BLaER1 treated with 17β-estradiol and CSF1 and Interleukin-3, amounts not matched to agents 10 nM and 100 nM (cell line): ENCODE measurements around the gene ZDHHC8.
A peak's percentile ranks its signal among the peaks of the same experiment; 100 is the strongest.

Experiments used
- H3K27ac ChIP-seq, 11 experiments: shearing (Covaris generic); formaldehyde crosslinking; 2 replicates each; pipeline ENCODE4 v1.8.1; 2022
- H3K27me3 ChIP-seq, 11 experiments: shearing (Covaris generic); formaldehyde crosslinking; 2 replicates each; pipeline ENCODE4 v1.8.1; 2022
- H3K36me3 ChIP-seq, 11 experiments: shearing (Covaris generic); formaldehyde crosslinking; 2 replicates each; pipeline ENCODE4 v1.8.1; 2022
- H3K4me1 ChIP-seq, 10 experiments: shearing (Covaris generic); formaldehyde crosslinking; 2 replicates each; pipeline ENCODE4 v1.8.1; 2022
- H3K4me2 ChIP-seq, 11 experiments: shearing (Covaris generic); formaldehyde crosslinking; 2 replicates each; pipeline ENCODE4 v1.8.1; 2022
- H3K4me3 ChIP-seq, 10 experiments: shearing (Covaris generic); formaldehyde crosslinking; 2 replicates each; pipeline ENCODE4 v1.8.1; 2022
- H3K9ac ChIP-seq, 11 experiments: shearing (Covaris generic); formaldehyde crosslinking; 2 replicates each; pipeline ENCODE4 v1.8.1; 2022
- H3K9me3 ChIP-seq, 11 experiments: shearing (Covaris generic); formaldehyde crosslinking; replicated peaks in 1 of 11; 2 replicates each; pipeline ENCODE4 v1.8.1; 2022
- H4K20me1 ChIP-seq, 11 experiments: shearing (Covaris generic); formaldehyde crosslinking; 2 replicates each; pipeline ENCODE4 v1.8.1; 2022
- Cebpa-rat ChIP-seq, 11 experiments: shearing (Covaris generic); IDR thresholded peaks; 2 replicates each; pipeline ENCODE4 v1.8.1; 2022

Gene ZDHHC8

DNA sequence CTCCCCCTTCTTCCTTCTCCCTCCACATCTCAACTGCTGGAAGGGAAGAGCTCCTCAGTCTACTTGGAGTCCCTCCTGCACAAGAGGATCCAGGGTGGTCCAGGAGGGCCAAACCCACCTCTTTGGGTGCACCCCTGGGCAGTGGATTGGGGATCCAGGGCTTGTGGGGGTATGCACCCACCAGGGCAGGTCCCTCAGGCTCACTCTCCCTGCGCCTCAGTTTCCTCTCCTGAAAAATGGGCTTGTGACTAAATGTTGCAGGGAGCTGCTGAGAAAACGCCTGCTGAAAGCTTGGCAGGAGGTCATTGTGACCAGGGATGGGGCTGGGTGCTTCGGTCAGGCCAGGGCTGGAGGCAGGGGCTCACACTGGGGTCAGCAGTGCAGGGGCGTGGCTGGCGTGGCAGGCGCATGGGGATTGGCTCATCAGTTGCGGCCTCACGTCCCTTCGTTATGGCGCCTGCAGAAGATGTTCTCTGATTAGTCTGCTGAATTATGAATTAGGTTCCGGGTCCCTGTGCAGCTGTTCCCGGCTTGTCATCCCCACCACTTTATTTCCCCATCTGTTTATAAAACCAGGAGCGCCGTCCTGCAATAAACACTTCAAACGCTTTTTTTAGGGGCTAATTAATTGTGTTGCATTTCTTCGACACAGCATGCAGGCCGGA is 44.9 kb downstream of the ZDHHC8 start:
- H3K27ac ChIP-seq, result no peak overlapping the region
- no peak overlapping the region for H3K9ac ChIP-seq
- no peaks in the 10 kb centered on the region for H3K9me3 ChIP-seq
- H3K4me3 ChIP-seq, result no peak overlapping the region
- H3K27me3 ChIP-seq, result no peaks in the 10 kb centered on the region
- H3K4me2 ChIP-seq, result peak overlapping the region in 3 of 11 experiments; percentile 45 to 54 (median 51); a peak in 5 of 22 replicates
- peaks cover 18 to 87% (median 60%) of the 10 kb centered on the region in 10 experiments for H3K4me1 ChIP-seq
- H3K36me3 ChIP-seq, result no peaks in the 10 kb centered on the region
- no peak for TF ChIP-seq Cebpa-rat (IDR thresholded peaks at IDR 0.05)
- H4K20me1 ChIP-seq, result no peaks in the 10 kb centered on the region

DNA sequence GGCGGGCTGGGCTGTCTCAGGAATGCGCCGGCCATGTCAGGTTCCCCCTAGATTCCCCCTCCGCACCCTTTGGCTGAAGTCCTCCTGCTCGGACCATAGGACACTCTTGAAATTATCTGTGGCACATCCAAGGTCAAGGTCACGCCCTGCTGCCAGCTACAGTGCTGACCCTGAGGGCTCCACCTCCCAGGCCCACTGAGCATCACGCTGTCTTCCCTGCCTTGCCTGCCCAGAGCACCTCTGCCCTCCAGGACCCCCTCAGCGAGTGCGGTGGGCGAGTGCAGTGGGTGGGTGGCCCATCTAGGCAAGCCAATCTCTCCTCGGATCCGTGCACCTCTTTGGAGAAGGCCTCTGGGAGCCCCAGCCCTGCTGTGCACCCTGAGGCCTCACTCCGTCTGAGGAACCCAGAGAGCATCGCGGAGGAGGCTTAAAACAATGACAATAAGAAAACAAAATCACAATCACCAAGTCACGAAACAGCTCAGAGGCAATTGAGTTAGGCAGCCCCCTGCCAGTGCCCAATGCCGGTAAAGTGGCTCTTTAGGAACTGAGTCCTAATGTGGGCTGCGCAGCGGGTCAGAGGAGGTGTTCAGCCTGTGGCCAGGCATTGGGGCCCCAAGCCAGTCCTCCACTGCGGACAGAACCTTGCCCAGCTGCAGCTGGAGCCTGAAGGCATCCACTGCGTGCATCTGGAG is 45.8 kb downstream of the ZDHHC8 start:
- 0 out of 22 replicates have a peak, but pooled peaks cover 0 to 3% (median 0%) of the 10 kb centered on the region in 11 experiments for H3K27me3 ChIP-seq

DNA sequence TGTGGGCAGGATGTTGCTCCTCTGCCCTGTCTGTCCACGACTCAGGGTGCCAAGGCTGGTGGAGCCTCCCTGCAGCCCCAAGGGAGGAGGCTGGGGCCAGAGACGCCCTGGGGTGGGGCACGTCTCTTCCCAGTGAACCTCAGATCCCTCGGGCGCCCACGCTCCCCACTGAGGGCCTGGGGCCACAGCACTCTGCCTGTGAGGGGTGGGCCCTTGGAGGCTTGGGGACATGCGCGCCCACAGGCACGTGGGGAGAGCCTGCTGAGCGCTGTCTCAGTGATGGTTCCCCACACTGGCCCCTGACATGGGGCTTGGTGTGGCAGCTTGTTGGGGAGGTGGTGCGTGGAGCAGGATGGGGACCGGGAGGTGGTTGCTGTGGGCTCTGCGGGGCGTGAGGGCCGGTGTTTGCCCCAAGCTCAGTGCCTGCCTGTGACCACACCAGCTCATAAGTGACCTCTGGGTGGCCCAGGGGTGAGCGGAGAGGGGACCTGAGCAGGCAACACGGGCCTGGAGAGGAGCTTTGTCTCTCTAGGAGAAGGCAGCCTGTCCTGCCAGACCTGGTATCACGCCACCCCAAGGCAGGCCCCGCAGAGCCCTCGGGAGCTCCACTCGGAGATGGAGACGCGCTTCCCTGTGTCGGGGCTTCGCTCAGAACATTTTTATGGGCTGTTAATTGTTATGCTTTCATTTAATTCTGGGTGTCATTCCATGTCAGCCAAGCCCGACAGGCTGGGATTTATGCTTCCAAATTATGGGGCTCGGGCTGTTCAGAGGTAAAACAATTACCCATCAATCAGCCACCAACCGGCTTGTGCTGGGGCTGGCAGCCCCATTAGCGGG is 46.7 kb downstream of the ZDHHC8 start:
- no peak overlapping the region for H3K4me3 ChIP-seq
- no peaks in the 10 kb centered on the region for H4K20me1 ChIP-seq
- no peaks in the 10 kb centered on the region for H3K36me3 ChIP-seq
- 0 out of 22 replicates have a peak, but pooled peaks cover 0 to 3% (median 0%) of the 10 kb centered on the region in 11 experiments for H3K27me3 ChIP-seq
- peak overlapping the region in 4 of 11 experiments; percentile 12 to 50 (median 36); a peak in 5 of 22 replicates for H3K9ac ChIP-seq
- TF ChIP-seq Cebpa-rat (IDR thresholded peaks at IDR 0.05), result no peak
- peak overlapping the region in 9 of 11 experiments; percentile 12 to 75 (median 59); a peak in 17 of 22 replicates for H3K4me2 ChIP-seq
- H3K4me1 ChIP-seq, result peaks cover 29 to 95% (median 76%) of the 10 kb centered on the region in 10 experiments
- H3K27ac ChIP-seq, result peak overlapping the region in 1 of 11 experiments; percentile 18; a peak in 1 of 22 replicates
- no peaks in the 10 kb centered on the region for H3K9me3 ChIP-seq

More for the DNA sequence above, 45.8 kb downstream of the ZDHHC8 start:
- no peaks in the 10 kb centered on the region for H3K36me3 ChIP-seq
- no peaks in the 10 kb centered on the region for H4K20me1 ChIP-seq
- H3K4me1 ChIP-seq, result peaks cover 26 to 87% (median 68%) of the 10 kb centered on the region in 10 experiments
- TF ChIP-seq Cebpa-rat (IDR thresholded peaks at IDR 0.05), result no peak
- H3K9me3 ChIP-seq, result no peaks in the 10 kb centered on the region
- H3K9ac ChIP-seq, result peak overlapping the region in 4 of 11 experiments; percentile 12 to 50 (median 36); a peak in 4 of 22 replicates
- H3K27ac ChIP-seq, result no peak overlapping the region; a peak in 1 of 22 replicates
- H3K4me2 ChIP-seq, result peak overlapping the region in 9 of 11 experiments; percentile 12 to 75 (median 59); a peak in 15 of 22 replicates
- no peak overlapping the region for H3K4me3 ChIP-seq

DNA sequence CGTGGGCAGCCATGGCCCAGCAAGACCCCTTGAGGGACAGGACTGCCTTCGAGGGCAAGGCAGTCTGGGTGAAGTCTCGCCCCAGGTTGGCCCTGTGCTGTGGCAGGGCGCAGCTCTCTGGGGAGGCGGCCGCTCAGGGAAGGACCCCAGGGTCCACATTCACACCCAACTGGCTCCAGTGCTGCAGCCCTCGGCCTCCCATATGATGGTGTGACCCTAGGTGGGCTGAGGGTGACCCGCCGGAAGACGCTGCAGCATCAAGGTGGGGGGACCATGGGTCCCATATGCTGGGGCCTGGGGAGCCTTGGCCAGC is 47.3 kb downstream of the ZDHHC8 start:
- Histone ChIP-seq H3K27ac (no peak overlapping the region), H4K20me1 (no peaks in the 10 kb centered on the region), H3K4me3 (no peak overlapping the region), H3K36me3 (no peaks in the 10 kb centered on the region), H3K27me3 (0 out of 22 replicates have a peak, but pooled peaks cover 0 to 3% (median 0%) of the 10 kb centered on the region in 11 experiments), H3K4me1 (peaks cover 29 to 95% (median 79%) of the 10 kb centered on the region in 10 experiments), H3K9ac (0 out of 22 replicates have a peak overlapping the region, but pooled peaks of 1 of the 11 experiments have one; percentile 50), H3K4me2 (peak overlapping the region in 8 of 11 experiments; percentile 3 to 75 (median 60); a peak in 12 of 22 replicates), H3K9me3 (no peaks in the 10 kb centered on the region)
- TF ChIP-seq Cebpa-rat (IDR thresholded peaks at IDR 0.05), result no peak

DNA sequence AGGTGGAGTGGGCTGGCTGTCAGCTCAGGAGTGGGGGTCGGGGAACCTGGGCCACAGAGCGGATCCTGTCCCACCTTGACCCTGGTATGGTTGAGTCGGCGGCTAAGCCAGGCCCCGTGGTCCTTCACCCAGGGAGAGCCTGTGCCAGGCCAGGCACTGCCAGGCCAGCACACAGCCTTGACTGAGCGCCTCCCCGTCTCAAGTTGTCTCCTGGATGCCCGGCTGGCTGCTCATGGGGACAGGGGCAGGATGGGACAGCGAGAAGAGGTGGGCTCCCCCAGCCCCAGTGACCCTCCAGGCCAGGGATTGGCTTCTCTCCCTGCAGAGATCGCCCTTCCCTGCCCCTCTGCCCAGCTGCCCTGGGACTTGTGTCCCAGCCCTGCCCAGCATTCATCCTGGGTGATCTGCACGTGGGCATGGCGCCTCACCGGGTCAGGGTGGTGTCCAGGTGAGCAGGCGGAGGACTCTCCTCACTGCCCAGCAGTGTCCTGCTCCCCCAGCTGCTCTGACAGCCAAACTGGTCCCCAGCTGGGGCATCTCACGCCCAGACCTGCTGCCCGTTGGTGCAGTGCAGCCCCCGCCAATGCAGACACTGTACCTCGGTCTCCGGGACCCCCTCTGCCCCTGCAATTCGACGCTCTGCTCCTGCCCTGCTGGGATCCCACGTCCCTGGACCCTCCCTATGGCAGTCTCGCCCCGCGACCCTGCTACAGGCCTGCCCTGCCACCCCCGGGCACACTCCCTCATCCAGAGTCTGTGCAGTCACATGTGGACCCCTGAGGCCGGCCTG is 48.0 kb downstream of the ZDHHC8 start:
- peaks cover 29 to 90% (median 75%) of the 10 kb centered on the region in 10 experiments for H3K4me1 ChIP-seq
- 0 out of 22 replicates have a peak, but pooled peaks cover 0 to 3% (median 0%) of the 10 kb centered on the region in 11 experiments for H3K27me3 ChIP-seq
- H3K4me2 ChIP-seq, result peak overlapping the region in 9 of 11 experiments; percentile 52 to 93 (median 76); a peak in 14 of 22 replicates
- no peak for TF ChIP-seq Cebpa-rat (IDR thresholded peaks at IDR 0.05)
- no peaks in the 10 kb centered on the region for H4K20me1 ChIP-seq
- H3K4me3 ChIP-seq, result no peak overlapping the region
- H3K9me3 ChIP-seq, result no peaks in the 10 kb centered on the region
- no peaks in the 10 kb centered on the region for H3K36me3 ChIP-seq
- no peak overlapping the region for H3K27ac ChIP-seq
- peak overlapping the region in 2 of 11 experiments; percentile 1 to 31; a peak in 1 of 22 replicates for H3K9ac ChIP-seq

DNA sequence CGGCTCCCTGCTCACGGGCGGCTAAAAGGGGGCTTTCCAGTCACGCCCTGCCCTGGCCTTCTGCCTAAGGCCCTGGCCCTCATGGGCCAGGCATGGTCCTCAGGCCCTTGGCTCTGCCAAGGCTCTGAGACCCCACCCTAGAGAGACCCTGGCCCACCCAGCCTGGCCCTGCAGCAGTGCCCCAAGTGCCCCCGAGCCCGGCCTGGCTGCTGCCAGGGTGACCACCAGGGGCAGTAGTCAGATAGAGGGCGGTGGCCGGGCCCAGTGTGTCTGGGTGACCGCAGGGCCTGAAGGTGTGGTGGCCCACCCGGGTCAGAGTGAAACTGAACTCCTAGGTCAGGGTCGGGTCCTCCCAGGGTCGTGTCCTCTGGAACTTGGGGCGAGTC is 48.6 kb downstream of the ZDHHC8 start:
- H3K4me3 ChIP-seq, result no peak overlapping the region
- H3K4me1 ChIP-seq, result peaks cover 29 to 87% (median 70%) of the 10 kb centered on the region in 10 experiments
- H3K9ac ChIP-seq, result peak overlapping the region in 1 of 11 experiments; percentile 1; a peak in 1 of 22 replicates
- no peak for TF ChIP-seq Cebpa-rat (IDR thresholded peaks at IDR 0.05)
- H3K36me3 ChIP-seq, result no peaks in the 10 kb centered on the region
- no peak overlapping the region for H3K27ac ChIP-seq
- H3K9me3 ChIP-seq, result no peaks in the 10 kb centered on the region
- 0 out of 22 replicates have a peak, but pooled peaks cover 0 to 3% (median 0%) of the 10 kb centered on the region in 11 experiments for H3K27me3 ChIP-seq
- H3K4me2 ChIP-seq, result peak overlapping the region; percentile 52 to 93 (median 77); a peak in 21 of 22 replicates
- no peaks in the 10 kb centered on the region for H4K20me1 ChIP-seq

DNA sequence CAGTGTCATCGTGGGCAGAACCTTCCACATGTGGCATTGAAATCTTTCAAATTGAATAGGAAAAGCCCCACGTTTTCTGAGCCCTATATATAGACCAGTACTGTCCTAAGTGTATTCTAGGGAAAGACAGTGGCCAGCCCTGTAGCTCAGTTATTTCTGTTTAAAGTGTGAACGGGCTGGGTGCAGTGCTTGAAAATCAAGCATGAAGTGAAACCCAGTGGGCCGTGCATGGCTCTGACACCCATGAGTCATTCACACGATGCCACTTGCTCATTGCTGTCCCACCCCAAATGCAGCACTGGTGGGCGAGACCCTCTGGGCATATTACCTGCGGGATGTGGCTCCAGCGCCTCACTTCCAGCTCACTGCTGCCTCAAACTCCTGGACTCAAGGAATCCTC is 49.0 kb downstream of the ZDHHC8 start:
- peak overlapping the region; percentile 52 to 93 (median 77) for H3K4me2 ChIP-seq
- 0 out of 22 replicates have a peak, but pooled peaks cover 0 to 3% (median 0%) of the 10 kb centered on the region in 11 experiments for H3K27me3 ChIP-seq

More for the DNA sequence above, 49.0 kb downstream of the ZDHHC8 start:
- Histone ChIP-seq H3K36me3 (no peaks in the 10 kb centered on the region), H3K9me3 (no peaks in the 10 kb centered on the region), H3K4me1 (peaks cover 29 to 83% (median 66%) of the 10 kb centered on the region in 10 experiments), H4K20me1 (no peaks in the 10 kb centered on the region), H3K27ac (no peak overlapping the region), H3K9ac (no peak overlapping the region), H3K4me3 (no peak overlapping the region)
- no peak for TF ChIP-seq Cebpa-rat (IDR thresholded peaks at IDR 0.05)
